Endothelial cell of umbilical vein (primary cell): Measurements from ENCODE around the gene TH. TPM values are rescaled to one million over a fixed set of nuclear protein-coding genes. Genes with fewer than 3 reads are reported as not detected.

Source experiments
- BruUV-seq: library from RNA; stranded (reverse); fragments of 400-500 nt; replicated peaks from 2 replicates; lab custom pipeline; 2021; lab: Mats Ljungman, UMichigan
- CTCF ChIA-PET: fragments of 300-600, 350-600 bp; sonication (Branson Sonifier 250); formaldehyde crosslinking; loops from one replicate; lab custom pipeline; 2021; ENCODE audit warnings: antibody characterized with exemption, inconsistent platforms; lab: Charles Lee
- POLR2A ChIA-PET: fragments of 300-600, 350-600 bp; sonication (Branson Sonifier 250); formaldehyde crosslinking; loops from one replicate; lab custom pipeline; 2021; ENCODE audit warnings: antibody characterized with exemption, inconsistent platforms; lab: Charles Lee
- DNase-seq: peaks from one replicate; pipeline ENCODE4 v3.0.0-alpha.2; 2011; ENCODE audit warnings: low read depth, low spot score
- FAIRE-seq: peaks from 2 replicates; lab custom pipeline; 2011; peaks lifted over from hg19 to GRCh38; lab: Jason Lieb, UNC
- H2AFZ ChIP-seq: 2 replicates; pipeline ENCODE4 v1.6.0; 2012; ENCODE audit warnings: low read depth, low read length, control low read depth, inconsistent platforms
- H3K27ac ChIP-seq: 2 replicates; pipeline ENCODE4 v1.5.1; 2011; ENCODE audit warnings: low read depth, mild to moderate bottlenecking, control low read depth, low read length, moderate library complexity; ENCODE audit not compliant: insufficient read depth
- H3K27me3 ChIP-seq, 2 experiments: 2 replicates each; pipeline versions ENCODE4 v1.6.0 to v1.6.1; 2011; ENCODE audit warnings: low read length in 2 of 2, mixed read lengths in 1 of 2; ENCODE audit not compliant: control insufficient read depth in 2 of 2, insufficient read depth in 2 of 2
- H3K36me3 ChIP-seq, 2 experiments: 2 replicates in 1 of 2; 3 replicates in 1 of 2; pipeline ENCODE4 v1.5.1; 2011; ENCODE audit warnings: low read length in 2 of 2, mild to moderate bottlenecking in 1 of 2, moderate library complexity in 1 of 2; ENCODE audit not compliant: control insufficient read depth in 2 of 2, insufficient read depth in 2 of 2; ENCODE audit errors: extremely low read depth in 1 of 2
- H3K4me1 ChIP-seq: 3 replicates; pipeline ENCODE4 v1.5.1; 2011; ENCODE audit warnings: mild to moderate bottlenecking, low read length; ENCODE audit not compliant: control insufficient read depth, insufficient read depth; ENCODE audit errors: extremely low read depth
- H3K4me2 ChIP-seq: 2 replicates; pipeline ENCODE4 v1.6.1; 2011; ENCODE audit warnings: low read length, control low read depth, mixed read lengths; ENCODE audit not compliant: insufficient read depth
- H3K4me3 ChIP-seq, 3 experiments: fragments of 200-600 bp in 1 of 3; sonication (generic), shearing (Covaris generic) in 1 of 3; replicated peaks in 1 of 3; 2 replicates each; pipeline ENCODE4 v1.5.1; 2011 to 2016; ENCODE audit warnings: control low read depth in 3 of 3, low read length in 3 of 3, mild to moderate bottlenecking in 2 of 3, inconsistent platforms in 1 of 3, low read depth in 1 of 3, moderate library complexity in 1 of 3; ENCODE audit not compliant: insufficient read depth in 1 of 3
- H3K79me2 ChIP-seq: 2 replicates; pipeline ENCODE4 v1.6.0; 2012; ENCODE audit warnings: low read length, inconsistent platforms; ENCODE audit not compliant: control insufficient read depth, insufficient read depth
- H3K9ac ChIP-seq: replicated peaks from 2 replicates; pipeline ENCODE3; 2011; ENCODE audit warnings: low read length, control low read depth; ENCODE audit not compliant: insufficient read depth; ENCODE audit errors: extremely low read depth
- H3K9me1 ChIP-seq: replicated peaks from 3 replicates; pipeline ENCODE4 v1.6.0; 2011; ENCODE audit warnings: mild to moderate bottlenecking, low read length; ENCODE audit not compliant: control insufficient read depth, insufficient read depth; ENCODE audit errors: extremely low read depth
- H3K9me3 ChIP-seq: replicated peaks from 2 replicates; pipeline ENCODE4 v1.5.1; 2012; ENCODE audit warnings: low read length, inconsistent platforms; ENCODE audit not compliant: control insufficient read depth, insufficient read depth
- H4K20me1 ChIP-seq: replicated peaks from 2 replicates; pipeline ENCODE3; 2011; ENCODE audit warnings: mild to moderate bottlenecking, low read length; ENCODE audit not compliant: control insufficient read depth, insufficient read depth; ENCODE audit errors: extremely low read depth
- EZH2 ChIP-seq: IDR thresholded peaks from 2 replicates; pipeline ENCODE4 v1.6.1; 2012; ENCODE audit warnings: borderline replicate concordance, low read depth, mild to moderate bottlenecking, moderate library complexity, low read length, inconsistent platforms; ENCODE audit not compliant: severe bottlenecking
- FOS ChIP-seq: IDR thresholded peaks from 2 replicates; pipeline ENCODE4 v1.6.1; 2011; ENCODE audit warnings: mild to moderate bottlenecking, low read length, moderate library complexity, borderline replicate concordance; ENCODE audit not compliant: insufficient read depth
- GATA2 ChIP-seq: IDR thresholded peaks from 2 replicates; pipeline ENCODE4 v1.7.0; 2011; ENCODE audit warnings: low read depth, mild to moderate bottlenecking, moderate library complexity, mixed read lengths, low read length; ENCODE audit not compliant: insufficient read length, insufficient read depth
- MYC ChIP-seq: IDR thresholded peaks from one replicate; pipeline ENCODE4 v1.6.1; 2011; ENCODE audit warnings: mild to moderate bottlenecking, low read depth, low read length
- POLR2A ChIP-seq: IDR thresholded peaks from 2 replicates; pipeline ENCODE4 v1.6.1; 2012; ENCODE audit warnings: low read depth, mild to moderate bottlenecking, control low read depth, low read length
- dilution Hi-C: fragments of 300-500 bp; cut with MboI; formaldehyde crosslinking; loops from one replicate; pipeline ENCODE4 v1.15.0; 2019; ENCODE audit warnings: low sequenced_read_pairs; ENCODE audit not compliant: extremely low pct_ligation_motif_present
- intact Hi-C: fragments of 100-400 bp; cut with micrococcal nuclease; formaldehyde crosslinking; loops from one replicate; pipeline ENCODE4 v1.10.0; 2022
- polyA plus RNA-seq, 4 experiments: library from polyadenylated mRNA; depleted of rRNA in 3 of 4; stranded (reverse) in 3 of 4; unstranded in 1 of 4; fragments of >200 nt; gene quantifications; 2 replicates each; pipeline versions ENCODE4 v1.2.1 to v1.2.3, GENCODE V29; 2011 to 2012; ENCODE audit warnings: missing spikeins in 1 of 4
- total RNA-seq: library from RNA; stranded (reverse); gene quantifications from 2 replicates; pipeline ENCODE4 v1.2.3, GENCODE V29; 2021
- TF ChIP-seq, protein P1 (sequence below), 2 donors: IDR thresholded peaks; 1 replicate in 1 of 2; 2 replicates in 1 of 2; pipeline ENCODE4 v1.5.1; 2011; ENCODE audit warnings: low read length in 2 of 2, mild to moderate bottlenecking in 2 of 2, moderate library complexity in 2 of 2, control low read depth in 1 of 2, inconsistent platforms in 1 of 2, low read depth in 1 of 2; ENCODE audit not compliant: insufficient read depth in 1 of 2; ENCODE audit errors: extremely low read depth in 1 of 2

Gene TH
- total and polyA plus RNA-seq, 2 donors (not counting 3 experiments of a cell fraction or from before 2014, with no cell fraction given) = not detected

DNA sequence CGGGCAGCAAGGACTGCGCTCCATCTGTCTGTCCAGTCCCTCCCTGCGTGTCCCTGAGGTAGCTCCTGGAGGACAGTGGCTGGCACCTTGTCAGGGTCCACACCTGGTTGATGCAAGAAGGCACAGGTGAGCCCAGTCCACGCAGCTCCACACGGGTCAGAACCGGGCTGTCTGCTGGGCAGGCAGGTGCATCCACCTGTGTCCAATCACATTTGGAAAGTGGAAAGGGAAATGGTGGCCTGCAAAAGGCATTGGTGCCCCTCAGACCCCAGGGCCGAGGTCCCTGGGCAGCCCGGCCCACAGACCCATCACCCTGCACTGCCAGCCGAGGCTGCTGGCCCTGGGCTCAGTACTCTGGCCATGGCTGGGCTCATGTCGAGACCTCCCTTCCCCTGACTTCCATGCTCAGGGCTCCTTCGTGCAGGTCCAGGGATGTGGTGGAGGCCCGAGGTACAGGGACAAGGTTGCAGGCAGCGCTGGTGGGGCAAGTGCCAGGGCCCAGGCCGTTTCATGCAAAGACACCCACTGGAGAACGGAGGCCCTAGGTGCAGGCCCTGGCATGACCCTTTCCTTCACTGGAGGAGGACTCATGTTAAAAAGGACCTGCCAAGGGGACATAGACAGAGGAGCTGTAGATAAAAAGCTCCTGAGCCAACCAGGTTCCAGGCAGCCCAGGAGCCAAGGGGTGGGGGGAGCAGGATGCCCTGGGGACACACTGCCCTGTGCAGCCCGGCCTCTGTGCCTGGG is 38.9 kb upstream of the TH start:
- BruUV-seq = no TSS peak
- no peak for DNase-seq
- CTCF ChIA-PET = no interaction called here

More for the DNA sequence above, 38.9 kb upstream of the TH start:
- H3K79me2 ChIP-seq = no peaks in the 10 kb centered on the region
- no peaks in the 10 kb centered on the region for H3K9me3 ChIP-seq
- no peak for TF ChIP-seq FOS
- TF ChIP-seq GATA2 = no peak
- no peak for TF ChIP-seq POLR2A
- no peak for TF ChIP-seq MYC
- TF ChIP-seq EZH2 = no peak
- TF ChIP-seq, protein P1, sequence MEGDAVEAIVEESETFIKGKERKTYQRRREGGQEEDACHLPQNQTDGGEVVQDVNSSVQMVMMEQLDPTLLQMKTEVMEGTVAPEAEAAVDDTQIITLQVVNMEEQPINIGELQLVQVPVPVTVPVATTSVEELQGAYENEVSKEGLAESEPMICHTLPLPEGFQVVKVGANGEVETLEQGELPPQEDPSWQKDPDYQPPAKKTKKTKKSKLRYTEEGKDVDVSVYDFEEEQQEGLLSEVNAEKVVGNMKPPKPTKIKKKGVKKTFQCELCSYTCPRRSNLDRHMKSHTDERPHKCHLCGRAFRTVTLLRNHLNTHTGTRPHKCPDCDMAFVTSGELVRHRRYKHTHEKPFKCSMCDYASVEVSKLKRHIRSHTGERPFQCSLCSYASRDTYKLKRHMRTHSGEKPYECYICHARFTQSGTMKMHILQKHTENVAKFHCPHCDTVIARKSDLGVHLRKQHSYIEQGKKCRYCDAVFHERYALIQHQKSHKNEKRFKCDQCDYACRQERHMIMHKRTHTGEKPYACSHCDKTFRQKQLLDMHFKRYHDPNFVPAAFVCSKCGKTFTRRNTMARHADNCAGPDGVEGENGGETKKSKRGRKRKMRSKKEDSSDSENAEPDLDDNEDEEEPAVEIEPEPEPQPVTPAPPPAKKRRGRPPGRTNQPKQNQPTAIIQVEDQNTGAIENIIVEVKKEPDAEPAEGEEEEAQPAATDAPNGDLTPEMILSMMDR (IDR thresholded peaks at IDR 0.05; ENCODE audit: extremely low read depth in 1 of 2, insufficient read depth in 1 of 2, low read depth in 1 of 2, low read length in 2 of 2) = no peak
- H3K27ac ChIP-seq = no peak overlapping the region
- no peaks in the 10 kb centered on the region for H4K20me1 ChIP-seq
- H3K9ac ChIP-seq = no peak overlapping the region
- H2AFZ ChIP-seq = no peak overlapping the region
- H3K4me3 ChIP-seq = no peak overlapping the region
- POLR2A ChIA-PET = no interaction called here
- dilution Hi-C loops = no loop called here
- no peaks in the 10 kb centered on the region for H3K36me3 ChIP-seq
- FAIRE-seq = no peak
- no peaks in the 10 kb centered on the region for H3K9me1 ChIP-seq
- no peak overlapping the region for H3K4me2 ChIP-seq
- intact Hi-C loops = no loop called here
- H3K27me3 ChIP-seq = no peaks in the 10 kb centered on the region
- no peaks in the 10 kb centered on the region for H3K4me1 ChIP-seq
